GM12892 (cell line): ENCODE data around the gene ITGB2.

Source experiments
- POLR2A ChIP-seq: IDR thresholded peaks from 2 replicates; pipeline ENCODE4 v1.6.1; 2011; ENCODE audit warnings: low read depth, low read length, control low read depth
- POLR2AphosphoS5 ChIP-seq: IDR thresholded peaks from 2 replicates; pipeline ENCODE4 v1.6.1; 2011; ENCODE audit warnings: low read depth, low read length, control low read depth
- TAF1 ChIP-seq: IDR thresholded peaks from 2 replicates; pipeline ENCODE4 v1.6.1; 2011; ENCODE audit warnings: low read depth, mild to moderate bottlenecking, control low read depth, low read length, borderline replicate concordance

- TF ChIP-seq TAF1, result no peak
- TF ChIP-seq POLR2A, result no peak
- TF ChIP-seq POLR2AphosphoS5, result no peak
These were observed 26.6 kb upstream of the ITGB2 start for GRCh38 chr21:44947111-44947929.
